ENCODE results near the gene URB2.
"Not testable (repeated sequence)": the region's sequence is repeated elsewhere in the genome, so short reads cannot be mapped to it uniquely, and the experiment has no call there.

The URB2 gene

DNA sequence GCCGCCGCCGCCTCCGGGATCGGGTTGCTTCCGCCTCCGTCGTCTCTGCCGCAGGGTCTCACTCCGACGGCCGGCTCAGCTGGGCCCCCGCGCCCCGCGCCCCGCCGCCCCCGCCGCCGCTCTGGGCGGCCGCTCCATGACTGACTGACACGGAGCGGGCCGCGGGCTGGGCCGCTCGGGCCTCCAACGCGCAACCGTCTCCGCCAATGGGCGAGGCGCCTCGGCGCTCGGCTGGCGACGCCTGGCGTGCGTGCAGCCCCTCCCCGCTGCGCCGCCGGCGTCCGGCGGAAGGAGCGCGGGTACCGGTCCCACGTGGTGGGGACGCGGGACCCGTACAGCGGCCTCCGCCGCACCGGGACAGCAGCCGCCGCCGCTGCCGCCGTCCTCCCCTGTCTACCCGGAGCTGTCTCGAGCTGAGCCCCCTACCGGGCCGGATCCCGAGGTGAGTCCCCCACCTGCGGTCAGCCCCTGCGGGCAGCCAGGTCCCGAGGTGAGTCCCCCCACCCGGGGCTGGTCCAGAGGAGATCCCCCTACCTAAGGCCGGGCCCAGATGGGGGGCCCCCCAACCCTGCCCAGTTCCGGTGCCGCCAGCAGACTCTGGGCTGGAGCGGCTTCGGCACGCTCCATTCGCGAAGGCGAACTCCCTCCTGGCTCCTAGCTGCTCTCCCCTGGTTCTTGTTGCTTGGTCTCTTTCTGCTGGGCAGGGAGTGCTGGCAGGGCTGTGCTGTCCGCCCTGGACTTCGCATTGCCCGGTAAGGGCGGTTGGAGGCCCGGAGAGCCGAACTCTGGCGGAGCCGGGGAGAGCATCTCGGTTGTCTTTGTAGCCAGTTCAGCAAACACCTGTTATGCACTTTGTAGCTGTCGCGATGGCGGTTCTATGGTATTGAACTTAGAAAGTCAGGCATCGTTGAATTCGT is at the start of gene URB2, which contains the start of gene TAF5L:
Gene URB2 (plus strand): TSS at position 333 of the 917 bp plus-strand sequence. CDS start 1,387 bp downstream, outside the sequence.
Gene TAF5L (minus strand): TSS at position 208 of the 917 bp plus-strand sequence. CDS start 11,640 bp downstream, outside the sequence.
- DNase-seq (ENCODE audit: low read depth in 2 of 2, low spot score in 1 of 2) = peak; percentile 53 to 71

GRCh38 chr1:229578168-229579058 is 47.6 kb upstream of the URB2 start:
- no peak for DNase-seq (ENCODE audit: low read depth in 2 of 2, low spot score in 1 of 2)

DNA sequence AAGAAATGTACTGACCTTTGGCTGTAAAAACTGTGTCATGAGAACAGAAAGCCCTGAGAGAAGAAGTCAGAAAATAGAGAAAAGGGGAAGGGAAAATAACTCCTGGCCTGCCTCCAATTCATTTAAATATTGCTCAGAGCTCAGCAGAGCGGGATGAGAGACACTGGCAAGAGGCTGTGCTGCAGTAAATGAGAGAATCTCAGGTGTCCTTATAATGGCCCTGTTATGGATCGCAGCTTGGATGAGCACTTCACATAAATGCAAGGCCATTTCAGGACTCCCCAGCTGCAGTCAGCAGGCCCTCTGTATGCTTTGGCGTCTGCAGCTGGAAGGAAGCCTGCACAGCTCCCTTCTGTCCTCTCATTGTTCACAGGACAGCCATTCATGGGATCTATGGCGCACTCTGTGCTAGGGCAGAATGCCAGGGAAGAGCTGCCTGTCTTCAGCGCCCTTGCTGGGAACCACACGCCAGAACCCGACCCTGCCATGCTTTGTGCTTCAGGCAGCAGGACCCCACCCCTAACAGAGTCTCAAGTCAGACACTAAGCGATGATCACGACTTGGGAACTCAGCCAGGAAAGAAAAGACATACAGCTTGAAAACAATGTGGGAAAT is 46.9 kb upstream of the URB2 start:
- DNase-seq (ENCODE audit: low read depth in 2 of 2, low spot score in 1 of 2) = no peak

DNA sequence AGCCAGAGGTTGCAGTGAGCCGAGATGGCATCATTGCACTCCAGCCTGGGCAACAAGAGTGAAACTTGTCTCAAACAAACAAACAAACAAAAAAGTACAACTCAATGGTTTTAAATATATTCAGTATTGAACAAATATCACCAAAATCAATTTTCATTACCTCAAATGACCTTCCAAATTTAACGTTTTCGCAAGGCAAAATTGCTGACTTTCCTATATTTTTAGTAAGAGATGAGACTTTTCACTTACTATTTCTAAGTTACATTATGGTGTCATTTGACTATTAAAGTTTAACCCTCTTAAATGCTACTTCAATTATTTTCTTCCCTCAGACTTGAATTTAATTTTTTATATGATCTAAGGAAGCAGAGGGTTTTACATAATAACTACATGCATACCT is 44.6 kb upstream of the URB2 start:
- no peak for DNase-seq (ENCODE audit: low read depth in 2 of 2, low spot score in 1 of 2)

- no peak for DNase-seq (ENCODE audit: low read depth in 2 of 2, low spot score in 1 of 2)
These were observed 43.9 kb upstream of the URB2 start for GRCh38 chr1:229582011-229582694.

DNA sequence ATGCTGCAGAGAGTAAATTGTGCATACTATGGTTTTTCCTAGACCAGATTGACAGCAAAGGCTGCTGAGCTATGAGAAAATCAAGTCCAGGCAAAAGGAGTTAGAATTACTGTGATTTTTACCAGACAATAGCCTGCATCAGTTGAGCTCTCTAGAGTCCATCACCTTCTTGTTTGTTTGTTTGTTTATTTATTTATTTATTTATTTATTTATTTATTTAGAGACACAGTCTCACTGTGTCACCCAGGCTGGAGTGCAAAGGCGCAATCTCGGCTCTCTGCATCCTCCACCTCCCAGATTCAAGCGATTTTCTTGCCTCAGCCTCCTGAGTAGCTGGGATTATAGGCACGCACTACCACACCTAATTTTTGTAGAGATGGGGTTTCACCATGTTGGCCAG is 43.3 kb upstream of the URB2 start:
- DNase-seq (ENCODE audit: low read depth in 2 of 2, low spot score in 1 of 2) = no peak

DNA sequence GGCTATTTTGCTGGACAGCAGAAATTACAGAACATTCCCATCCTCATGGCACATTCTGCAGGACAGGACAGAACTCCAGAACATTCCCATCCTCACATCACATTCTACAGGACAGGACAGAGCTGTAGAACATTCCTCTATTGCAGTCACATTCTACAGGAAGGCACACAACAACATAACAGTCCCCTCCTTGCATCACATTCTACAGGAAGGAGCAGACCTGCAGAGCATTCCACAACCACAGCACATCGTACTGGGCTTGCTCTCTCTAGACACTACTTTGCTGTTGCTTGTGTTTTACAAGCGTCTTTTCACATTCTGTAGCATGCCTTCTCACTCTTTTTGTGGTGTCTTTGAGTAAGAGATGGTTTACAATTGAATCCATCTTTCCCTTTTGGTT is 40.7 kb upstream of the URB2 start:
- no peak for DNase-seq (ENCODE audit: low read depth in 2 of 2, low spot score in 1 of 2)

DNA sequence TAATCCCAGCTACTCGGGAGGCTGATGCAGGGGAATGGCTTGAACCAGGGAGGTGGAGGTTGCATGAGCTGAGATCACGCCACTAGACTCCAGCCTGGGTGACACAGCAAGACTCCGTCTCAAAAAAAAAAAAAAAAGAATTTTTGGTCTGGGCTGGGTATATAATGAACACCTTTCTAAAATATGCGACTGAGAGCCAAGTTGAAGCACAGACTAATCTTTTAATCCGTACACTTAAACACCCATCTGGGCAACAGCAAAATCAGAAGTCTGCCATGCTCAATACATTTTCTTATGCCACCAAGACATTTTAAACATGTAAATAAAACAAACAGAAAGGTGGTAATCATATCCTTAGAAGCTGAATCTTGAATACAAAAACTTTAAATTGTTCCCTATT is 35.9 kb upstream of the URB2 start:
- DNase-seq (ENCODE audit: low read depth in 2 of 2, low spot score in 1 of 2) = no peak

GRCh38 chr1:229593800-229594199 is 32.2 kb upstream of the URB2 start:
- no peak for DNase-seq (ENCODE audit: low read depth in 2 of 2, low spot score in 1 of 2)

DNA sequence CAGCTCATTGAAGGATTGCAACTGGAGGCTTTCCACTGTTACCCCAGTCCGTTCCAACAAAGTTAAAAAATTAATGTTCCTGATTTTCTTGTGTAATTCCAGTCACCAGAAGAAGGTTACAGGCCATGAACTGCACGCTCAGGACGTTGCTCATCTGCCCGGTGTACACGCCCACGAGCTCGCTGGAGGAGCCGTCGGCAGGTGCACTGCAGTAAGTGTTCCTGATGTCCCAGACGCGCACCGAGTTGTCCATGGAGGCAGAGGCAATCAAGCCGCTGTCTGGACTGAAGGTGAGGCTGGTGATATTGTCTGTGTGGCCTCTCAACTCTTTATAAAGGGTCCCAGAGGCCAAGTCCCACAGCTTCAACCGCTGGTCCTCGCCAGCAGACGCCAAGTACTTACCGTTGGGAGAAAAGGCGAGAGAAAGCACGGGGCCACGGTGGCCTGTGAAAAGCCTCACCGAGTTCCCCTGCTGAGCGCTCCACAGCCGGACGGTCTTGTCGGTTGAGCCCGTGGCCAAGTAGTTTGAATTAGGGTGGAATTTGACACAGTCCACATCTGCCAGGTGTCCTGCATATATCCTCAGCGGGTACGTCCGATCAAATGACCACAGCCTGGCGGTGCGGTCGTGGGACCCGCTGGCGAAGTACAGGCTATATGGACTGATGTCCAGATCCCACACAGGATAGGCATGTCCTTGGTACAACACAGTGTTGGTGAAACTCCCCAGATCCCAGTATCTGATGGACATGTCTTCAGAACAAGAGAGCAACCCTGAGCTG is 31.6 kb upstream of the URB2 start:
- DNase-seq (ENCODE audit: low read depth in 2 of 2, low spot score in 1 of 2) = no peak

DNA sequence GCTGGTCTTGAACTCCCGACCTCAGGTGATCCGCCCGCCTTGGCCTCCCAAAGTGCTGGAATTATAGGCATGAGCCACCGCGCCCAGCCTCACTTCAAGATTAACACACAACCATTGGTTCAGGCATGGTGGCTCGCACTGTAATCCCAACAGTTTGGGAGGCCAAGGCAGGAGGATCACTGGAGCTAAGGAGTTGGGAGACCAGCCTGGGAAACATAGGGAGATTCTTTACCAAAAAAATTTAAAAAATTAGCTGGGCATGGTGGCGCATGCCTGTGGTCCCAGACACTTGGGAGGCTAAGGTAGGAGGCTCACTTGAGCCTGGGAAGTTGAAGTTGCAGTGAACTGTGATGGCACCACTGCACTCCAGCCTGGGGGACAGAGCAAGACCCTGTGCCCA is 30.2 kb upstream of the URB2 start:
- not testable (repeated sequence) for DNase-seq (ENCODE audit: low read depth in 2 of 2, low spot score in 1 of 2)

DNA sequence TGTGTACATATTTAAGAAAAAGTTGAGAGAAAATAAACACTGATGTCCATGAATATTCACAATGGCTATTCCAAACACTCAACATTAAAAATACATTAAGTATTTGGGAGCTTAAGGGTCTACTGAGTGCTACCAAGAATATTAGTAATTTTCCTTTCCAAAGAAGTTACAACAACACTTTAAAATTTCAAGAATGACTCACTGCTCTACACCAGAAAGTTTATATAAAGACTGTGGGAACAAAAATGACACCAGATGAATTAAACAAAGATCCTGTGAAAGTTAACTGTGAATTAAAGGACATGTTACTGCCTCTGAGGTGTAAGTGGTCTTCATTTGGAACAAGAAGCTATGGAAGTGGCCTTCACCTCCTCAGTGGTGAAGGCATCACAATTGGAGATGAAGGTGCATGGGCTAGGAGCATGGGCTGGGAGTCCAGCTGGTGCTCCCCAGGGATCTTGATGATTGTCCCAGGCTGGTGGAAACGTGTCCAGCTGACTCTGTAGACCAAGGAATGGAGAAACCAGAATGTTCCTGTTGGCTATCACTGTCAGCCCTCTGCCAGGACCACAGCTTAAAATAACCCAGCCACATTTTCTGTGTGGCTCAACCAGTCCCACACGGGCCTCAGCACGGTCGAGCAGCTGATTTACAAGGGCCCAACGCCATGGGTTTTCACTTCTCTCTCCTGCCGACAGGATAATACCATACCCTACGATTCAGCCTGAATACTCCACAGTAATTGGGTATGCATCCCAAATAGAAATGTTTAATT is 28.9 kb upstream of the URB2 start:
- no peak for DNase-seq (ENCODE audit: low read depth in 2 of 2, low spot score in 1 of 2)

- no peak for DNase-seq (ENCODE audit: low read depth in 2 of 2, low spot score in 1 of 2)
These were observed 28.2 kb upstream of the URB2 start for GRCh38 chr1:229597877-229598276.

GRCh38 chr1:229599218-229599954 is 26.7 kb upstream of the URB2 start:
- DNase-seq (ENCODE audit: low read depth in 2 of 2, low spot score in 1 of 2) = no peak

GRCh38 chr1:229600229-229600628 is 25.8 kb upstream of the URB2 start:
- no peak for DNase-seq (ENCODE audit: low read depth in 2 of 2, low spot score in 1 of 2)

- no peak for DNase-seq (ENCODE audit: low read depth in 2 of 2, low spot score in 1 of 2)
These were observed 22.6 kb upstream of the URB2 start for GRCh38 chr1:229603371-229604005.

GRCh38 chr1:229607370-229607769 is 18.7 kb upstream of the URB2 start:
- DNase-seq (ENCODE audit: low read depth in 2 of 2, low spot score in 1 of 2) = no peak

DNA sequence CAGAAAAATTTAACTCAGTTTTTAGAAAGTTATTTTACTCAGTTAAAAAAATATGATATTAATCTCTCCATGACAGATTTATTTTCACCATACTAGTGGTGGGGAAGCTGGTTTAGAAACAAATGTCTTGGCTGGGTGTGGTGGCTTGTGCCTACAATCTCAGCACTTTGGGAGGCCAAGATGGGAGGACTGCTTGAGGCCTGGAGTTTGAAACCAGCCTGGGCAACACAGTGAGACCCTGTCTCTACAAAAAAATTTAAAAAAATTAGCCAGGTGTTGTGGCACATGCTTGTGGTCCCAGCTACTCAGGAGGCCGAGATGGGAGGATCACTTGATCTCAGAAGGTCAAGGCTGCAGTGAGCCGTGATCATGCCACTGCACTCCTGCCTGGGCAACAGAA is 17.5 kb upstream of the URB2 start:
- DNase-seq (ENCODE audit: low read depth in 2 of 2, low spot score in 1 of 2) = no peak

Data from stimulated activated CD8-positive, alpha-beta memory T cell treated with anti-CD3 and anti-CD28 coated beads, Interleukin-4, amount 100 ng/mL, for 4 hours (primary cell).